Fibroblast of mammary gland (primary cell): ENCODE results near the gene MYO15A.

Source experiments
- DNase-seq: peaks from one replicate; pipeline ENCODE4 v3.0.0-alpha.2; 2010; ENCODE audit warnings: low read depth
- H3K4me3 ChIP-seq: 2 replicates; pipeline ENCODE4 v1.5.1; 2011; ENCODE audit warnings: low read depth, mild to moderate bottlenecking, low read length, moderate library complexity; ENCODE audit not compliant: control insufficient read depth
- CTCF ChIP-seq: conservative IDR thresholded peaks from 2 replicates; pipeline ENCODE4 v1.5.1; 2011; ENCODE audit warnings: low read depth, low read length, inconsistent platforms; ENCODE audit not compliant: control insufficient read depth, insufficient read depth

The MYO15A gene

GRCh38 chr17:18161207-18162145 is 52.9 kb downstream of the MYO15A start:
- DNase-seq = no peak
- no peak overlapping the region for H3K4me3 ChIP-seq
- no peak for TF ChIP-seq CTCF

GRCh38 chr17:18163547-18163946 is 55.0 kb downstream of the MYO15A start:
- DNase-seq = no peak
- TF ChIP-seq CTCF = no peak
- no peak overlapping the region for H3K4me3 ChIP-seq

- TF ChIP-seq CTCF = peak; percentile 8
- no peak overlapping the region for H3K4me3 ChIP-seq
- DNase-seq = peak; percentile 39
Measured at GRCh38 chr17:18166894-18167293, 58.3 kb downstream of the MYO15A start.

GRCh38 chr17:18167421-18167820 is 58.9 kb downstream of the MYO15A start:
- DNase-seq = no peak
- TF ChIP-seq CTCF = no peak
- no peak overlapping the region for H3K4me3 ChIP-seq

- no peak for DNase-seq
- TF ChIP-seq CTCF = no peak
Measured at GRCh38 chr17:18172531-18173278, 64.1 kb downstream of the MYO15A start.

GRCh38 chr17:18173740-18174139 is 65.2 kb downstream of the MYO15A start:
- DNase-seq = no peak
- no peak overlapping the region for H3K4me3 ChIP-seq
- no peak for TF ChIP-seq CTCF

More at GRCh38 chr17:18172531-18173278, 64.1 kb downstream of the MYO15A start:
- H3K4me3 ChIP-seq = no peak overlapping the region
